H1 (cell line): ENCODE measurements around the gene SLC6A7. TPM values are rescaled to one million over a fixed set of nuclear protein-coding genes. Genes with fewer than 3 reads are reported as not detected.

Source experiments
- E2F6 ChIP-seq: IDR thresholded peaks from 2 replicates; pipeline ENCODE4 v1.6.1; 2012; ENCODE audit warnings: inconsistent platforms
- EGR1 ChIP-seq: IDR thresholded peaks from 2 replicates; pipeline ENCODE4 v1.6.1; 2011; ENCODE audit warnings: low read depth, low read length, borderline replicate concordance
- FOSL1 ChIP-seq: IDR thresholded peaks from 2 replicates; pipeline ENCODE4 v1.6.1; 2011; ENCODE audit warnings: mild to moderate bottlenecking, low read depth, low read length, moderate library complexity; ENCODE audit not compliant: insufficient read depth
- HDAC2 ChIP-seq, 2 experiments: fragments of 300-600 bp in 1 of 2; sonication (generic) in 1 of 2; IDR thresholded peaks; 2 replicates each; pipeline ENCODE4 v1.6.1; 2011 to 2012; ENCODE audit warnings: low read depth in 2 of 2, low read length in 2 of 2, mild to moderate bottlenecking in 2 of 2, moderate library complexity in 2 of 2, borderline replicate concordance in 1 of 2, inconsistent platforms in 1 of 2
- SP2 ChIP-seq: IDR thresholded peaks from 2 replicates; pipeline ENCODE4 v1.6.1; 2012; ENCODE audit warnings: mild to moderate bottlenecking, low read length, inconsistent platforms
- SUZ12 ChIP-seq: fragments of 200-600 bp; sonication (generic); IDR thresholded peaks from 2 replicates; pipeline ENCODE4 v1.6.1; 2012; ENCODE audit warnings: mild to moderate bottlenecking, inconsistent platforms, low read length, moderate library complexity, mixed read lengths
- USF2 ChIP-seq: IDR thresholded peaks from 2 replicates; pipeline ENCODE4 v1.6.1; 2011; ENCODE audit warnings: low read length, improper control_type of control experiment
- polyA plus RNA-seq, 7 experiments: library from polyadenylated mRNA; depleted of rRNA in 3 of 7; stranded (reverse) in 5 of 7; unstranded in 2 of 7; fragments of >200 nt in 5 of 7; fragments of 200-250 nt in 2 of 7; gene quantifications; 1 replicate in 5 of 7; 2 replicates in 1 of 7; 4 replicates in 1 of 7; pipeline versions ENCODE4 v1.2.1 to v1.2.3, GENCODE V29; 2011 to 2013; ENCODE audit warnings: missing spikeins in 2 of 7, mixed read lengths in 2 of 7
- total RNA-seq: library from RNA; stranded (reverse); fragmentation: NEBNext Ultra II Directional; extraction: Animal tissue kit (Norgen Biotek cat#: 25700); gene quantifications from 2 replicates; pipeline ENCODE4 v1.2.1, GENCODE V29; 2021

Gene SLC6A7
- total and polyA plus RNA-seq, 2 of the 8 experiments (the other 6 are each of a cell fraction or from before 2014, with no cell fraction given) = 0.07 to 0.12 TPM

- TF ChIP-seq USF2 (no peak), SUZ12 (no peak), FOSL1 (no peak), HDAC2 (IDR thresholded peaks at IDR 0.05; ENCODE audit: borderline replicate concordance in 1 of 2, low read depth in 2 of 2, low read length in 2 of 2) (no peak), E2F6 (no peak), EGR1 (no peak), SP2 (no peak)
Measured at GRCh38 chr5:150186897-150187296, 3.0 kb upstream of the SLC6A7 start (continued).
